IMR-90 (cell line): ENCODE results near the gene ZNF423. TPM values are rescaled to one million over a fixed set of nuclear protein-coding genes. Genes with fewer than 3 reads are reported as not detected.

Experiments
- ATAC-seq: fragments of 200-7000 bp; cut with Tn5 transposase; 2 replicates; pipeline ENCODE4 v1.9.1; 2020; ENCODE audit warnings: low read depth, mild to moderate bottlenecking, moderate library complexity
- BruUV-seq: library from RNA; stranded (reverse); fragments of 400-500 nt; replicated peaks from 2 replicates; lab custom pipeline; 2021; lab: Mats Ljungman, UMichigan
- CTCF ChIA-PET: fragments of 300-600 bp; formaldehyde crosslinking; extraction: SDS; loops from one replicate; lab custom pipeline; 2021; ENCODE audit warnings: antibody characterized with exemption; lab: Yijun Ruan, JAX
- POLR2A ChIA-PET: fragments of 300-600 bp; sonication (Branson Sonifier 250); formaldehyde crosslinking; loops from one replicate; lab custom pipeline; 2022; ENCODE audit warnings: antibody characterized with exemption; ENCODE audit not compliant: unreplicated experiment; lab: Charles Lee
- DNase-seq: peaks from one replicate; pipeline ENCODE4 v3.0.0; 2013
- H2AFZ ChIP-seq: replicated peaks from 2 replicates; pipeline ENCODE3; 2013; ENCODE audit warnings: low read length, mild to moderate bottlenecking; ENCODE audit not compliant: poor library complexity
- H2AK5ac ChIP-seq: 2 replicates; pipeline ENCODE4 v1.6.1; 2013; ENCODE audit warnings: low read depth, low read length, inconsistent platforms
- H2AK9ac ChIP-seq: replicated peaks from 2 replicates; pipeline ENCODE3; 2013; ENCODE audit warnings: mild to moderate bottlenecking, low read depth, low read length, moderate library complexity; ENCODE audit not compliant: poor library complexity
- H2BK120ac ChIP-seq: 2 replicates; pipeline ENCODE4 v1.6.1; 2013; ENCODE audit warnings: low read depth, low read length, inconsistent platforms
- H2BK15ac ChIP-seq: 3 replicates; pipeline ENCODE4 v1.6.1; 2013; ENCODE audit warnings: low read depth, low read length, inconsistent platforms
- H2BK20ac ChIP-seq: 2 replicates; pipeline ENCODE4 v1.6.1; 2013; ENCODE audit warnings: low read depth, mild to moderate bottlenecking, inconsistent platforms, low read length, moderate library complexity
- H2BK5ac ChIP-seq: 2 replicates; pipeline ENCODE4 v1.6.1; 2013; ENCODE audit warnings: mild to moderate bottlenecking, low read depth, low read length, inconsistent platforms; ENCODE audit not compliant: poor library complexity, severe bottlenecking
- H3K14ac ChIP-seq: replicated peaks from 2 replicates; pipeline ENCODE4 v1.6.1; 2013; ENCODE audit warnings: low read depth, low read length, inconsistent platforms
- H3K18ac ChIP-seq: 2 replicates; pipeline ENCODE4 v1.6.1; 2013; ENCODE audit warnings: low read depth, low read length, control low read depth
- H3K23ac ChIP-seq: 2 replicates; pipeline ENCODE4 v1.6.1; 2013; ENCODE audit warnings: low read depth, low read length, inconsistent platforms
- H3K27ac ChIP-seq: 2 replicates; pipeline ENCODE4 v1.5.1; 2013; ENCODE audit warnings: mild to moderate bottlenecking, control low read depth, low read length; ENCODE audit not compliant: insufficient read depth
- H3K27me3 ChIP-seq: 2 replicates; pipeline ENCODE4 v1.6.1; 2013; ENCODE audit warnings: low read length; ENCODE audit not compliant: control insufficient read depth, insufficient read depth
- H3K36me3 ChIP-seq: 2 replicates; pipeline ENCODE4 v1.6.1; 2013; ENCODE audit warnings: low read length, mixed read lengths; ENCODE audit not compliant: control insufficient read depth, insufficient read depth
- H3K4ac ChIP-seq: 2 replicates; pipeline ENCODE4 v1.6.1; 2013; ENCODE audit warnings: low read depth, low read length, inconsistent platforms
- H3K4me1 ChIP-seq: 2 replicates; pipeline ENCODE4 v1.6.1; 2013; ENCODE audit warnings: low read length, mixed read lengths; ENCODE audit not compliant: control insufficient read depth, insufficient read depth
- H3K4me2 ChIP-seq: 2 replicates; pipeline ENCODE4 v1.6.1; 2013; ENCODE audit warnings: low read depth, mild to moderate bottlenecking, control low read depth, low read length, moderate library complexity
- H3K4me3 ChIP-seq: 2 replicates; pipeline ENCODE4 v1.5.1; 2013; ENCODE audit warnings: low read depth, mild to moderate bottlenecking, control low read depth, low read length, moderate library complexity; ENCODE audit not compliant: insufficient read depth
- H3K56ac ChIP-seq: 2 replicates; pipeline ENCODE4 v1.6.1; 2013; ENCODE audit warnings: low read length, inconsistent platforms; ENCODE audit not compliant: insufficient read depth; ENCODE audit errors: extremely low read depth
- H3K79me1 ChIP-seq, 2 experiments: 2 replicates each; pipeline ENCODE4 v1.6.1; 2013; ENCODE audit warnings: low read length in 2 of 2, inconsistent platforms in 1 of 2, low read depth in 1 of 2
- H3K9ac ChIP-seq: 2 replicates; pipeline ENCODE4 v1.6.1; 2013; ENCODE audit warnings: low read depth, low read length, control low read depth
- H3K9me1 ChIP-seq: 2 replicates; pipeline ENCODE4 v1.6.1; 2013; ENCODE audit warnings: low read length, inconsistent platforms; ENCODE audit not compliant: insufficient read depth
- H3K9me3 ChIP-seq: 2 replicates; pipeline ENCODE4 v1.6.1; 2013; ENCODE audit warnings: low read length; ENCODE audit not compliant: control insufficient read depth, insufficient read depth
- H4K20me1 ChIP-seq: 2 replicates; pipeline ENCODE4 v1.6.1; 2013; ENCODE audit warnings: low read length, inconsistent platforms; ENCODE audit not compliant: insufficient read depth
- H4K5ac ChIP-seq: 2 replicates; pipeline ENCODE4 v1.6.1; 2013; ENCODE audit warnings: mild to moderate bottlenecking, low read depth, low read length, control low read depth
- H4K8ac ChIP-seq, 2 experiments: 2 replicates each; pipeline ENCODE4 v1.6.1; 2013; ENCODE audit warnings: low read depth in 2 of 2, low read length in 2 of 2, control low read depth in 1 of 2, inconsistent platforms in 1 of 2
- H4K91ac ChIP-seq: 2 replicates; pipeline ENCODE4 v1.6.1; 2013; ENCODE audit warnings: low read depth, low read length, inconsistent platforms; ENCODE audit not compliant: insufficient read depth
- BHLHE40 ChIP-seq: fragments of 150-350 bp; IDR thresholded peaks from 2 replicates; pipeline ENCODE4 v1.6.1; 2016; ENCODE audit warnings: mild to moderate bottlenecking, low read depth, low read length
- CEBPB ChIP-seq: IDR thresholded peaks from 2 replicates; pipeline ENCODE4 v1.6.1; 2012; ENCODE audit warnings: low read depth, low read length, improper control_type of control experiment
- FOS ChIP-seq: fragments of 150-350 bp; IDR thresholded peaks from 2 replicates; pipeline ENCODE4 v1.6.1; 2016; ENCODE audit warnings: low read depth, low read length
- MAZ ChIP-seq: IDR thresholded peaks from 2 replicates; pipeline ENCODE4 v1.6.1; 2012; ENCODE audit warnings: low read depth, mild to moderate bottlenecking, low read length, improper control_type of control experiment, moderate library complexity, borderline replicate concordance
- MXI1 ChIP-seq: IDR thresholded peaks from 2 replicates; pipeline ENCODE4 v1.6.1; 2012; ENCODE audit warnings: low read depth, mild to moderate bottlenecking, low read length, moderate library complexity, borderline replicate concordance
- POLR2A ChIP-seq: IDR thresholded peaks from 2 replicates; pipeline ENCODE4 v1.6.1; 2012; ENCODE audit warnings: mild to moderate bottlenecking, low read depth, low read length
- RCOR1 ChIP-seq: IDR thresholded peaks from 2 replicates; pipeline ENCODE4 v1.6.1; 2012; ENCODE audit warnings: mild to moderate bottlenecking, low read length, improper control_type of control experiment; ENCODE audit not compliant: insufficient replicate concordance
- RFX5 ChIP-seq: IDR thresholded peaks from 2 replicates; pipeline ENCODE4 v1.8.0; 2012; ENCODE audit warnings: low read depth, mild to moderate bottlenecking, low read length, moderate library complexity
- SMC3 ChIP-seq: fragments of 150-350 bp; IDR thresholded peaks from 2 replicates; pipeline ENCODE4 v1.6.1; 2016; ENCODE audit warnings: low read depth, mild to moderate bottlenecking, antibody characterized with exemption, low read length, moderate library complexity
- WGBS, 2 experiments: methylation state at CpG; one replicate each; pipeline versions ENCODE4 v1.1.5 to v1.1.7; 2013; ENCODE audit warnings: missing lambda C conversion rate in 2 of 2; ENCODE audit not compliant: insufficient read length in 1 of 2; ENCODE audit errors: extremely low coverage in 2 of 2; 5-methylcytosine and 5-hydroxymethylcytosine counted together
- dilution Hi-C: fragments of 300-500 bp; cut with HindIII; formaldehyde crosslinking; loops from one replicate; pipeline ENCODE4 v1.14.3; 2018; ENCODE audit warnings: low sequenced_read_pairs; ENCODE audit not compliant: unreplicated experiment
- in situ Hi-C: fragments of 300-500 bp; cut with MboI; formaldehyde crosslinking; loops from 3 replicates; pipeline ENCODE4 v1.14.3; 2019; ENCODE audit warnings: low sequenced_read_pairs, inconsistent platforms, mixed read lengths
- intact Hi-C: fragments of 100-400 bp; cut with micrococcal nuclease; formaldehyde crosslinking; loops from 2 replicates; pipeline ENCODE4 v1.10.0; 2022
- polyA plus RNA-seq, 3 experiments: library from polyadenylated mRNA; depleted of rRNA; stranded (reverse); fragments of >200 nt; gene quantifications; 2 replicates each; pipeline ENCODE4 v1.2.3, GENCODE V29; 2012; ENCODE audit warnings: low replicate concordance in 1 of 3
- total RNA-seq: library from RNA; depleted of rRNA; stranded (reverse); fragments of >200 nt; gene quantifications from 2 replicates; pipeline ENCODE4 v1.2.3, GENCODE V29; 2012
- TF ChIP-seq, protein P1 (sequence below): conservative IDR thresholded peaks from 2 replicates; pipeline ENCODE4 v1.5.1; 2012; ENCODE audit warnings: mild to moderate bottlenecking, low read depth, low read length, improper control_type of control experiment
- TF ChIP-seq, protein P2 (sequence below): fragments of 150-350 bp; IDR thresholded peaks from 2 replicates; pipeline ENCODE4 v1.6.1; 2017; ENCODE audit warnings: mild to moderate bottlenecking, antibody characterized with exemption, low read length, low read depth

The ZNF423 gene
- total and polyA plus RNA-seq, 2 of the 4 experiments (the other 2 are of a cell fraction): under 0.01 to 0.10 TPM

DNA sequence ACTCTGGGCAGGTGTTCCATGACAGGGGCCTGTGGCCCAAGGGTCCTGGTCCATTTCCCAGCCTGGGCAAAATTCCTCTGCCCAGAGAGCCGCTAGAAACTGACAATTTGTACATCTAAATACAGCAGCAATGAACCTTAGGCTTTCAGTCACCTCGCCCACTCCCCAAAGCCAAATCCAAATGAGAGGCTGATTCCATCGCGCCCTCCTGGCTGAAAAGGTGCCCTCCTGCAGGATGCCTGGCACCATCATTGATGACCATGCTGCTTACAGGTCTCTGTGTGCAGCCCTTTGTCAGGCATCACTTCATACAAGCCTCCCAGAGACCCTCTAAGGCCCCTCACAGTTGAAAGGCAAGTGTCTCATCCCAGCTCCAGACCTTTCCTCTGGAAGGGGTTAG, 367.6 kb downstream of the ZNF423 start:
- Histone ChIP-seq H2BK20ac (no peak overlapping the region), H3K4me3 (no peak overlapping the region), H3K36me3 (no peaks in the 10 kb centered on the region), H4K8ac (no peak overlapping the region), H2AK5ac (no peak overlapping the region), H3K27me3 (no peaks in the 10 kb centered on the region; the same call in 1 of the 2 replicates), H2BK5ac (no peak overlapping the region), H2BK120ac (no peak overlapping the region), H3K23ac (no peak overlapping the region), H3K4me1 (no peaks in the 10 kb centered on the region), H3K79me1 (no peaks in the 10 kb centered on the region), H3K9me3 (no peaks in the 10 kb centered on the region), H2BK15ac (no peak overlapping the region), H3K4ac (no peak overlapping the region), H4K91ac (no peak overlapping the region), H3K27ac (no peak overlapping the region), H3K14ac (no peak overlapping the region), H3K9me1 (no peaks in the 10 kb centered on the region), H3K18ac (no peak overlapping the region), H3K4me2 (no peak overlapping the region), H3K9ac (no peak overlapping the region), H2AK9ac (no peak overlapping the region), H4K20me1 (no peaks in the 10 kb centered on the region), H2AFZ (no peak overlapping the region), H4K5ac (no peak overlapping the region), H3K56ac (no peak overlapping the region)
- dilution Hi-C loops (no loop called here), in situ Hi-C loops (no loop called here), intact Hi-C loops (no loop called here)
- BruUV-seq: no TSS peak
- DNase-seq (no peak), ATAC-seq (no peak)
- TF ChIP-seq RFX5: no peak
- TF ChIP-seq, protein P1, sequence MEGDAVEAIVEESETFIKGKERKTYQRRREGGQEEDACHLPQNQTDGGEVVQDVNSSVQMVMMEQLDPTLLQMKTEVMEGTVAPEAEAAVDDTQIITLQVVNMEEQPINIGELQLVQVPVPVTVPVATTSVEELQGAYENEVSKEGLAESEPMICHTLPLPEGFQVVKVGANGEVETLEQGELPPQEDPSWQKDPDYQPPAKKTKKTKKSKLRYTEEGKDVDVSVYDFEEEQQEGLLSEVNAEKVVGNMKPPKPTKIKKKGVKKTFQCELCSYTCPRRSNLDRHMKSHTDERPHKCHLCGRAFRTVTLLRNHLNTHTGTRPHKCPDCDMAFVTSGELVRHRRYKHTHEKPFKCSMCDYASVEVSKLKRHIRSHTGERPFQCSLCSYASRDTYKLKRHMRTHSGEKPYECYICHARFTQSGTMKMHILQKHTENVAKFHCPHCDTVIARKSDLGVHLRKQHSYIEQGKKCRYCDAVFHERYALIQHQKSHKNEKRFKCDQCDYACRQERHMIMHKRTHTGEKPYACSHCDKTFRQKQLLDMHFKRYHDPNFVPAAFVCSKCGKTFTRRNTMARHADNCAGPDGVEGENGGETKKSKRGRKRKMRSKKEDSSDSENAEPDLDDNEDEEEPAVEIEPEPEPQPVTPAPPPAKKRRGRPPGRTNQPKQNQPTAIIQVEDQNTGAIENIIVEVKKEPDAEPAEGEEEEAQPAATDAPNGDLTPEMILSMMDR: no peak
- TF ChIP-seq FOS: no peak
- no peak for TF ChIP-seq MAZ
- no peak for TF ChIP-seq MXI1
- no peak for TF ChIP-seq BHLHE40
- TF ChIP-seq SMC3: no peak
- TF ChIP-seq POLR2A: no peak
- TF ChIP-seq, protein P2, sequence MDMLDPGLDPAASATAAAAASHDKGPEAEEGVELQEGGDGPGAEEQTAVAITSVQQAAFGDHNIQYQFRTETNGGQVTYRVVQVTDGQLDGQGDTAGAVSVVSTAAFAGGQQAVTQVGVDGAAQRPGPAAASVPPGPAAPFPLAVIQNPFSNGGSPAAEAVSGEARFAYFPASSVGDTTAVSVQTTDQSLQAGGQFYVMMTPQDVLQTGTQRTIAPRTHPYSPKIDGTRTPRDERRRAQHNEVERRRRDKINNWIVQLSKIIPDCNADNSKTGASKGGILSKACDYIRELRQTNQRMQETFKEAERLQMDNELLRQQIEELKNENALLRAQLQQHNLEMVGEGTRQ: no peak
- TF ChIP-seq CEBPB: no peak
- no peak for TF ChIP-seq RCOR1
- ChIA-PET POLR2A (no interaction called here), CTCF (no interaction called here)
- no CpG with 5 or more reads among the region's 4 CpGs for WGBS, 2 experiments
